ENCODE data around the gene HS1BP3.

Gene HS1BP3

GRCh38 chr2:20571231-20571630 lies 79.7 kb downstream of the HS1BP3 start:
- no peaks in the 10 kb centered on the region for H3K36me3 Mint-ChIP-seq (ENCODE audit: low read depth)
- no peaks in the 10 kb centered on the region for H3K9me3 Mint-ChIP-seq
- H3K4me3 Mint-ChIP-seq = no peak overlapping the region
- no peak overlapping the region for H3K27ac Mint-ChIP-seq
- peaks cover 11% of the 10 kb centered on the region for H3K4me1 Mint-ChIP-seq (ENCODE audit: low read depth)
- no peaks in the 10 kb centered on the region for H3K27me3 Mint-ChIP-seq

- H3K27ac Mint-ChIP-seq = no peak overlapping the region
- no peaks in the 10 kb centered on the region for H3K27me3 Mint-ChIP-seq
- H3K36me3 Mint-ChIP-seq (ENCODE audit: low read depth) = no peaks in the 10 kb centered on the region
- H3K4me3 Mint-ChIP-seq = no peak overlapping the region
- H3K4me1 Mint-ChIP-seq (ENCODE audit: low read depth) = peaks cover 6% of the 10 kb centered on the region
- H3K9me3 Mint-ChIP-seq = no peaks in the 10 kb centered on the region
Measured at GRCh38 chr2:20570249-20570648, 80.6 kb downstream of the HS1BP3 start.

GRCh38 chr2:20569464-20570223 lies 81.3 kb downstream of the HS1BP3 start:
- Mint-ChIP-seq H3K36me3 (ENCODE audit: low read depth) (no peaks in the 10 kb centered on the region), H3K4me1 (ENCODE audit: low read depth) (peaks cover 6% of the 10 kb centered on the region), H3K9me3 (no peaks in the 10 kb centered on the region), H3K27ac (no peak overlapping the region), H3K4me3 (no peak overlapping the region), H3K27me3 (no peaks in the 10 kb centered on the region)

DNA sequence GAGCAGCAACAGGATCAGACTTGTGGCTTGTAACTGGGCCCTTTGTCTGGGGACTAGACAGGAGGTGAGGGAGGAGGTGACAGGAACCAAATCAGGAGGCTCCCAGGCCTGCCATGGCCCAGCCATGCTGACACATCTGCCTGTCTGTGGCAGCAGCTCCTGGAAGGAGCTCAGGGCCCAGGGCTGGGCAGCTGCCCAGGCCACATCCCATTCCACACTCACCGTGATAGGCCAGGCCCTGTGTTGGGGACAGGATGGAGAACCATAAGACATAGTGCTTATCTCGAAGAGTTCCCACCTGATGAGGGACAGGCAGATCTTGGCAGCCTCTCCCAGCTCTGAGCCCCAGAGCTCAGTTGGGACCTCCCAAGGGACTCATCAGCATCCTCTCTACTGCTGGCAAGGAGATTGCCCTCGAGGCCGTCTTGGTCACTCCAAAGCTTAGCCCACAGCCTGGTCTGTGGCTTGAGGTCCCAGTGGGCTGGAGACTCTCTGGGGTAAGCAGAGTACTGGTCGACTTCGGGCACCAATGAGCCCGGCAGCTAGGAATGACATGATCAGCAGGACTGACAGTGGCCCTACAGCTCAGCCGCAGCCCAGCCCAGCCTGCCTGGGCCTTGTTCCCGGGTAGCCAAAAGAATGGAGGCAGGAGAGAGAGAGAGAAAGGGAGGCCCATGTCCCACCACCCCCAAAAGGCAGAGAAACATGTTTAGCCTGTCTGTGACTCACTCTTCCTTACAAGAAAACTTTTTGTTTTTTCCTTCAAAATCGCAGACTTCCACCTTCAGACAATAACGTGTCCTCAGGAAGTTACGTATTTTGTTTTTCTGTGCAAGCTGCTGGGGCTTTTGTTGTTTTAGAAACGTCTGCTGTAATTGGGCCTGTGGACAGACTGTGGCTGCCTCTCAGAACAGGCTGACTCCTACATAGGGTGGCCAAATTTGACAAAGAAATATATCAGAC lies 82.1 kb downstream of the HS1BP3 start:
- H3K4me3 Mint-ChIP-seq = no peak overlapping the region
- H3K9me3 Mint-ChIP-seq = no peaks in the 10 kb centered on the region
- H3K4me1 Mint-ChIP-seq (ENCODE audit: low read depth) = peaks cover 6% of the 10 kb centered on the region
- H3K27me3 Mint-ChIP-seq = no peaks in the 10 kb centered on the region
- no peaks in the 10 kb centered on the region for H3K36me3 Mint-ChIP-seq (ENCODE audit: low read depth)
- no peak overlapping the region for H3K27ac Mint-ChIP-seq

DNA sequence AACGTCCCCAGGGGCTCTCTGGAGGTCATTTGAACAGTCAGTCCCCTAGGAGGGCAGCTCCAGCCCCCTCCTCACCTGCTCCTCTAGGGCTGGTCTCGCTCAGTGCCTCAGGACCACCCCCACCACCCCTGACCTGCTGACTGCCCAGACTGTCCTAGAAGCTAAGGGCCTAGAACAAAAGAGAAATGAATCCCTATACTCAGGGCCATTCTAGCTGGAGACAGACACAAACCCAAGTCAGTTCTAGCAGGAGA lies 83.0 kb downstream of the HS1BP3 start:
- Mint-ChIP-seq H3K4me1 (ENCODE audit: low read depth) (peaks cover 6% of the 10 kb centered on the region), H3K9me3 (no peaks in the 10 kb centered on the region), H3K36me3 (ENCODE audit: low read depth) (no peaks in the 10 kb centered on the region), H3K27ac (no peak overlapping the region), H3K4me3 (no peak overlapping the region), H3K27me3 (no peaks in the 10 kb centered on the region)
